ENCODE measurements around the gene CEBPG. TPM values are rescaled to one million over a fixed set of nuclear protein-coding genes. Genes with fewer than 3 reads are reported as not detected.

The CEBPG gene
- total RNA-seq, 1 experiment from 2014 or later = 51.1 TPM

DNA sequence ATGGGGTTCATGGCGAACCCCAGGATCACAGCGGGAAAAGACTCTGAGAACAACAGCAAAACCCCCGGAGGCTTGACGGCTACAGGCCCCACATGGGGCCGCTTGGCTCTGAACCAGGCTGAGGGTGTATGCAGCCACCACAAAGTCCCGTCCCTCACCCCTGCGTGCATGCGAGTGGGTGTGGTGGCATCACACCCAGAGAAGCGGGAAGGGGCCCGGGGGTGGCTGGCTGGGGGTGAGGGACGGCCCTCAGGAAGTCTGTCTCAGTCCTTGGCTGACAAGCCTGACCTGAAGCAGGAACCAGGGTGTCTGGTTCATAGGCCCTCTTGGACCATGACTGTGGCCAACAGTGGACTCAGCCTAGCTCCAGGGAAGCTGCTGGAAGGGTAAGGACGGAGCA, 34.2 kb downstream of the CEBPG start:
- Histone ChIP-seq H2AFZ (ENCODE audit: low read depth, low read length, poor library complexity, severe bottlenecking) (no peak overlapping the region), H3K79me2 (ENCODE audit: insufficient read depth, low read length) (no peaks in the 10 kb centered on the region), H3K4me1 (ENCODE audit: control insufficient read depth in 1 of 2, insufficient read depth in 2 of 2, low read length in 2 of 2) (no peaks in the 10 kb centered on the region), H3K27me3 (ENCODE audit: insufficient read depth, low read length) (no peaks in the 10 kb centered on the region), H3K36me3 (ENCODE audit: control insufficient read depth in 1 of 2, insufficient read depth in 2 of 2, low read length in 2 of 2) (no peaks in the 10 kb centered on the region), H3K4me3 (replicated peaks in 1 of 2; ENCODE audit: low read depth in 1 of 2, low read length in 2 of 2) (no peak overlapping the region), H3K27ac (ENCODE audit: low read depth, low read length) (no peak overlapping the region), H3K4me2 (ENCODE audit: low read length) (no peak overlapping the region), H3K9me3 (ENCODE audit: control insufficient read depth in 1 of 2, insufficient read depth in 1 of 2, low read depth in 1 of 2, low read length in 2 of 2) (no peaks in the 10 kb centered on the region), H3K9ac (ENCODE audit: low read length) (no peak overlapping the region), H3K9me2 (ENCODE audit: insufficient read depth) (no peaks in the 10 kb centered on the region), H4K20me1 (ENCODE audit: insufficient read depth) (no peaks in the 10 kb centered on the region)
- CTCF ChIA-PET = interaction anchor here (0.9 to 1.2 kb wide), 3 partner anchors 8 to 172 kb away, joined by 3 to 5 read pairs (median 4); no protein-coding TSS in a partner anchor
- intact Hi-C loops (cut with micrococcal nuclease) = loop anchor here (1.0 to 10.0 kb wide), 2 partner anchors 172 to 263 kb away; no protein-coding TSS in a partner anchor
- BruUV-seq (replicated peaks) = no TSS peak
- RAD21 ChIA-PET (ENCODE audit: low non-redundant PET in 1 of 2, low total read pairs in 2 of 2, uncharacterized antibody in 2 of 2, unreplicated experiment in 2 of 2) = no interaction called here
- ATAC-seq (no peak), DNase-seq (ENCODE audit: low read depth, low spot score) (no peak)
- POLR2A ChIA-PET = no interaction called here
- TF ChIP-seq EZH2 (IDR thresholded peaks at IDR 0.05) (no peak), EZH2phosphoT487 (IDR thresholded peaks at IDR 0.05; ENCODE audit: borderline replicate concordance) (no peak), YY1 (IDR thresholded peaks at IDR 0.05; ENCODE audit: extremely low read depth, insufficient replicate concordance, low read depth, low read length) (no peak), POLR2AphosphoS5 (IDR thresholded peaks at IDR 0.05; ENCODE audit: low read depth, low read length) (no peak), FOSL1 (IDR thresholded peaks at IDR 0.05; ENCODE audit: low read depth) (no peak), ZFX (IDR thresholded peaks at IDR 0.05) (no peak), ELF1 (IDR thresholded peaks at IDR 0.05; ENCODE audit: borderline replicate concordance, low read depth) (no peak), TCF7L2 (IDR thresholded peaks at IDR 0.05; ENCODE audit: borderline replicate concordance, extremely low read depth, insufficient read depth, insufficient read length) (no peak), EGR1 (IDR thresholded peaks at IDR 0.05; ENCODE audit: low read depth) (no peak), ZNF274 (IDR thresholded peaks at IDR 0.05; ENCODE audit: low read depth, low read length) (no peak)
- TF ChIP-seq, protein P1, sequence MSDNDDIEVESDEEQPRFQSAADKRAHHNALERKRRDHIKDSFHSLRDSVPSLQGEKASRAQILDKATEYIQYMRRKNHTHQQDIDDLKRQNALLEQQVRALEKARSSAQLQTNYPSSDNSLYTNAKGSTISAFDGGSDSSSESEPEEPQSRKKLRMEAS (IDR thresholded peaks at IDR 0.05) = no peak
- TF ChIP-seq, protein P2, sequence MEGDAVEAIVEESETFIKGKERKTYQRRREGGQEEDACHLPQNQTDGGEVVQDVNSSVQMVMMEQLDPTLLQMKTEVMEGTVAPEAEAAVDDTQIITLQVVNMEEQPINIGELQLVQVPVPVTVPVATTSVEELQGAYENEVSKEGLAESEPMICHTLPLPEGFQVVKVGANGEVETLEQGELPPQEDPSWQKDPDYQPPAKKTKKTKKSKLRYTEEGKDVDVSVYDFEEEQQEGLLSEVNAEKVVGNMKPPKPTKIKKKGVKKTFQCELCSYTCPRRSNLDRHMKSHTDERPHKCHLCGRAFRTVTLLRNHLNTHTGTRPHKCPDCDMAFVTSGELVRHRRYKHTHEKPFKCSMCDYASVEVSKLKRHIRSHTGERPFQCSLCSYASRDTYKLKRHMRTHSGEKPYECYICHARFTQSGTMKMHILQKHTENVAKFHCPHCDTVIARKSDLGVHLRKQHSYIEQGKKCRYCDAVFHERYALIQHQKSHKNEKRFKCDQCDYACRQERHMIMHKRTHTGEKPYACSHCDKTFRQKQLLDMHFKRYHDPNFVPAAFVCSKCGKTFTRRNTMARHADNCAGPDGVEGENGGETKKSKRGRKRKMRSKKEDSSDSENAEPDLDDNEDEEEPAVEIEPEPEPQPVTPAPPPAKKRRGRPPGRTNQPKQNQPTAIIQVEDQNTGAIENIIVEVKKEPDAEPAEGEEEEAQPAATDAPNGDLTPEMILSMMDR (IDR thresholded peaks at IDR 0.05 in 2 of 3, conservative IDR thresholded peaks at IDR 0.05 in 1 of 3; ENCODE audit: borderline replicate concordance in 1 of 3, insufficient read depth in 1 of 3, low read depth in 2 of 3, low read length in 2 of 3) = no peak
- TF ChIP-seq, protein P3, sequence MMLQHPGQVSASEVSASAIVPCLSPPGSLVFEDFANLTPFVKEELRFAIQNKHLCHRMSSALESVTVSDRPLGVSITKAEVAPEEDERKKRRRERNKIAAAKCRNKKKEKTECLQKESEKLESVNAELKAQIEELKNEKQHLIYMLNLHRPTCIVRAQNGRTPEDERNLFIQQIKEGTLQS (IDR thresholded peaks at IDR 0.05) = no peak
